Mesothelial cell of epicardium (in vitro differentiated cells): ENCODE results near the gene LDHA. TPM values are rescaled to one million over a fixed set of nuclear protein-coding genes. Genes with fewer than 3 reads are reported as not detected.

ENCODE experiments used
- DNase-seq, 2 experiments: peaks; one replicate each; pipeline ENCODE4 v3.0.0; 2021; ENCODE audit warnings: low spot score in 2 of 2; ENCODE audit not compliant: unreplicated experiment in 2 of 2
- H3K27ac Mint-ChIP-seq: 2 replicates; pipeline ENCODE4 v1.8.0; 2021; ENCODE audit warnings: mixed read lengths
- H3K27me3 Mint-ChIP-seq: 2 replicates; pipeline ENCODE4 v1.8.0; 2021; ENCODE audit warnings: low read depth, mixed read lengths
- H3K36me3 Mint-ChIP-seq: 2 replicates; pipeline ENCODE4 v1.8.0; 2021; ENCODE audit warnings: mixed read lengths
- H3K4me1 Mint-ChIP-seq: 2 replicates; pipeline ENCODE4 v1.8.0; 2021; ENCODE audit warnings: mixed read lengths
- H3K4me3 Mint-ChIP-seq: 2 replicates; pipeline ENCODE4 v1.8.0; 2021; ENCODE audit warnings: mild to moderate bottlenecking, moderate library complexity, mixed read lengths
- H3K9me3 Mint-ChIP-seq: 2 replicates; pipeline ENCODE4 v1.8.0; 2021; ENCODE audit warnings: mixed read lengths
- total RNA-seq: library from RNA; stranded (reverse); gene quantifications from 3 replicates; pipeline ENCODE4 v1.2.1, GENCODE V29; 2021
- TF ChIP-seq, protein P1 (sequence below): fragments of 200-600 bp; sonication (generic); IDR thresholded peaks from one replicate; pipeline ENCODE4 v1.5.0; 2021; ENCODE audit warnings: antibody characterized with exemption; ENCODE audit not compliant: unreplicated experiment

LDHA gene
- total RNA-seq, 1 donor from 2014 or later: 439 TPM

DNA sequence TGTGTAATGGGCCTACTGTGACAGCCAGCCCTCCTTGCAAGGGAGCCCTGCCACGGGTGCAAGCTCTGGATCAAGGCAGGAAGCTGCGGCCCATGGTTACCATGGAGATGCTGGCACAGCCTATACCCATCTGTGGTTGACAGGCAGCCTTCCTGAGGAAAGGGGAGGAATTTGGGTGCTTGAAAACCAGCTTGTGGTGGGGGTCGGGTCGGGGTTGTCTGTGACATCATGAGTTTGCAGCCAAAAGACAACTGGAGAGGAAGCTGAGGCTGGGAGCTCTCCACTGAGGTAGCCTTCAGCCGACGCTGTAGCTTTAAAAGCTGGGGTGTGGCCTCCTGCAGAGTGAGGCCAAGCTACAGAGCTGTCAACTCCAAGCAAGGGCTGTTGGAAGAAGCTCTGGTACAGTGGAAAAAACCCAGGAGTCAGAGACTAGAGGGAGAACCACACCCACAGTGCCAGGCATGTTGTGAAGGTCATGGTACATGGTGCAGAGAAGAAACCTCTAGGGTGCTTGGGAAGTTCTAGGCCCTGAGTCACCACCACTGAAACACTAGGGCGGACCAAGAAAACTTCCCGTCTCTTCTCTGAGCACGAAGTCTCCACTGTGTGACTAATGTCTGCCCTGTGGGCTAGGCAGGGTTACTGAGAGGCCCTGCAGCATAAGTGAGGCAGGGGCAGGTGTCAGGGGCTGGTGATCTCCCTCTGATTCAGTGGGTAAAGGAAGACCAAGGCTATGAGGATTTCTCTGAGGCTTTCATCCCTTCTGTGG, 10.8 kb upstream of the LDHA start:
- DNase-seq: no peak
- no peaks in the 10 kb centered on the region for H3K27me3 Mint-ChIP-seq
- no peak overlapping the region for H3K4me3 Mint-ChIP-seq
- H3K4me1 Mint-ChIP-seq: peaks cover 18% of the 10 kb centered on the region
- H3K27ac Mint-ChIP-seq: peak overlapping the region; percentile 96
- H3K36me3 Mint-ChIP-seq: no peaks in the 10 kb centered on the region
- TF ChIP-seq, protein P1, sequence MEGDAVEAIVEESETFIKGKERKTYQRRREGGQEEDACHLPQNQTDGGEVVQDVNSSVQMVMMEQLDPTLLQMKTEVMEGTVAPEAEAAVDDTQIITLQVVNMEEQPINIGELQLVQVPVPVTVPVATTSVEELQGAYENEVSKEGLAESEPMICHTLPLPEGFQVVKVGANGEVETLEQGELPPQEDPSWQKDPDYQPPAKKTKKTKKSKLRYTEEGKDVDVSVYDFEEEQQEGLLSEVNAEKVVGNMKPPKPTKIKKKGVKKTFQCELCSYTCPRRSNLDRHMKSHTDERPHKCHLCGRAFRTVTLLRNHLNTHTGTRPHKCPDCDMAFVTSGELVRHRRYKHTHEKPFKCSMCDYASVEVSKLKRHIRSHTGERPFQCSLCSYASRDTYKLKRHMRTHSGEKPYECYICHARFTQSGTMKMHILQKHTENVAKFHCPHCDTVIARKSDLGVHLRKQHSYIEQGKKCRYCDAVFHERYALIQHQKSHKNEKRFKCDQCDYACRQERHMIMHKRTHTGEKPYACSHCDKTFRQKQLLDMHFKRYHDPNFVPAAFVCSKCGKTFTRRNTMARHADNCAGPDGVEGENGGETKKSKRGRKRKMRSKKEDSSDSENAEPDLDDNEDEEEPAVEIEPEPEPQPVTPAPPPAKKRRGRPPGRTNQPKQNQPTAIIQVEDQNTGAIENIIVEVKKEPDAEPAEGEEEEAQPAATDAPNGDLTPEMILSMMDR: no peak
- H3K9me3 Mint-ChIP-seq: no peaks in the 10 kb centered on the region

DNA sequence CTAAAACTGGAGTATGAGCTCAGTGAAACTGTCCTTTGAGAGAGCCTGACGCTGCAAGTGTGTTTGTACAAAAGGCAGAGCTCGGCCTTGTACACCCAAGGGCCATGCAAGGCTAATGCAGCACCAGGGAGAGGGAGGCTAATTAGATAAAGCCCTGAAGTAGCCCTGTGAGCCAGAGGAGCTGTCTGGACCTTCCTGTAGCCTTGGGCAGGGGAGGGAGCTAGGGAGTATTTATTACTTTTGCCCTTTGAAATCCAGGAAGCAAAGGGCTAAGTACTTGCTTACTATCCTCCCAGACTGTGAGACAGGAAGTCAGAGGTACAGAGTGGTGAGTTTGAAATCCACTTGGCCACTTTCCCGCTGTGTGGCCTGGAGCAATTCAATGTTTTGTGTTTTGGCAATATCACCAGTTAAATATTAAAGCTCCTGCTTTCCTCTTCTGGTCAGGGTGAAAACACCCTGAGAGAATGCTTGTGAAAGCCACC, 10.2 kb upstream of the LDHA start:
- no peak overlapping the region for H3K4me3 Mint-ChIP-seq
- H3K9me3 Mint-ChIP-seq: no peaks in the 10 kb centered on the region
- H3K27me3 Mint-ChIP-seq: no peaks in the 10 kb centered on the region
- no peaks in the 10 kb centered on the region for H3K36me3 Mint-ChIP-seq
- TF ChIP-seq, protein P1: no peak
- peak overlapping the region; percentile 96 for H3K27ac Mint-ChIP-seq
- H3K4me1 Mint-ChIP-seq: peaks cover 18% of the 10 kb centered on the region
- DNase-seq: no peak

DNA sequence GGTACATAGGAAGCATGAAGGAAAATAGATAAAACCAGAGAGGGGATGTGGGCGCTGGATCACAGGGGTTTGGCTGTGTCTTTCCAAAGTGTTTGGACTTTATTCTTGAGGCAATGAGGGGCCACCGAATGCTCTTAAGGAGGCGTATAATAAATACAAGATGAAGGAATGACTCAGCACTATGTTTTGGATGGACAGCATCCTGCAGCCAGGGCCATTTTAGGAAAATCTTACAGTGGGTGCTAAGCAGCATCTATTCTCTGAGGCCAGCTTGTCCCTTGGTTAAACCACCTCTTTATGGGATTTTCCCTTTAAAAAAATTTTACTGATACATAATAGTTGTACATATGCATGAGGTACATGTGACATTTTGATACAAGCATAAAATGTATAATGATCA, 4.3 kb upstream of the LDHA start:
- TF ChIP-seq, protein P1: no peak
- no peaks in the 10 kb centered on the region for H3K27me3 Mint-ChIP-seq
- no peak overlapping the region for H3K27ac Mint-ChIP-seq
- H3K36me3 Mint-ChIP-seq: no peaks in the 10 kb centered on the region
- no peak for DNase-seq
- H3K9me3 Mint-ChIP-seq: no peaks in the 10 kb centered on the region
- H3K4me3 Mint-ChIP-seq: no peak overlapping the region
- H3K4me1 Mint-ChIP-seq: peaks cover 7% of the 10 kb centered on the region

DNA sequence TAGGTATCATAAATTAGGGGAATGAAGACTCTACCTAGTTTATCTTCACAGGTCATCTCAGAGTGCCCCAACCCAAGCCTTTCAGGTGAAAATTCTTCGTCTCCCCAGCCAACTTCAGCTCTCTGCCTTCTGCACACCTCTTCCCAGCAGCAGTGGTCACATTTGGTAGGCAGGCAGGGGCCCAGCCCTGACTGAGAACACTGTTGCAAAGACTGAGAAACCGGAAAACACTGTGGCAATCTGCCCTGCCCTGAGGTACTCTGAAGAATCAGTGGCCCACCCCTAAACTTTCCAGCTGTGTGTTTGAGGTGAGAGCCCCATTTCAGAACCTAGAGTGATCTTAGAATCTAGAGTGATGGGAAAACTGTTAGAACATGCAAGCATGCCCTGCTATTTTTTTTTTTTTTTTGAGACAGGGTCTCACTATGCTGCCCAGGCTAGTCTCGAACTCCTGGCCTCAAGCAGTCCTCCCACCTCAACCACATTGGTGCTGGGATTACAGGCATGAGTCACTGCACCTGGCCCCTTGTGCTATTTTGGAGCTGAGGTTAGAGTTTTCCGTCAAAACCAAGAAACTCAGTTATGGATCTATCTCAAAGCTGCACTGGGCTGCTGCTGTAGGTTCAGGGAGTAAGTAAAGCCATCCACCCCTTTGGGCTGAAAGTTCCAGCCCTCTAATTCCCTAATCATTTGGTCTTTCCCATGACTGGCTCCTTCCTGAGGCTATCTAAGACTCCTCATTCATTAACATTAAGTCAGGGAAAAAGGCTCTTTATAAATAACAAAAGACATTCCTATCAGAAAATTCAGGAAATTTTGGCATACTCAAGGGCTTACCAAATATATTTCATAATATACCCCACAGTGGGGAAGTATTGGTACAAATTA, 1.7 kb upstream of the LDHA start:
- peak overlapping the region; percentile 82 for H3K27ac Mint-ChIP-seq
- H3K4me3 Mint-ChIP-seq: peak overlapping the region; percentile 26
- TF ChIP-seq, protein P1: no peak
- H3K27me3 Mint-ChIP-seq: no peaks in the 10 kb centered on the region
- peaks cover 20% of the 10 kb centered on the region for H3K4me1 Mint-ChIP-seq
- peaks cover 1% of the 10 kb centered on the region for H3K36me3 Mint-ChIP-seq
- no peaks in the 10 kb centered on the region for H3K9me3 Mint-ChIP-seq
- DNase-seq: no peak

DNA sequence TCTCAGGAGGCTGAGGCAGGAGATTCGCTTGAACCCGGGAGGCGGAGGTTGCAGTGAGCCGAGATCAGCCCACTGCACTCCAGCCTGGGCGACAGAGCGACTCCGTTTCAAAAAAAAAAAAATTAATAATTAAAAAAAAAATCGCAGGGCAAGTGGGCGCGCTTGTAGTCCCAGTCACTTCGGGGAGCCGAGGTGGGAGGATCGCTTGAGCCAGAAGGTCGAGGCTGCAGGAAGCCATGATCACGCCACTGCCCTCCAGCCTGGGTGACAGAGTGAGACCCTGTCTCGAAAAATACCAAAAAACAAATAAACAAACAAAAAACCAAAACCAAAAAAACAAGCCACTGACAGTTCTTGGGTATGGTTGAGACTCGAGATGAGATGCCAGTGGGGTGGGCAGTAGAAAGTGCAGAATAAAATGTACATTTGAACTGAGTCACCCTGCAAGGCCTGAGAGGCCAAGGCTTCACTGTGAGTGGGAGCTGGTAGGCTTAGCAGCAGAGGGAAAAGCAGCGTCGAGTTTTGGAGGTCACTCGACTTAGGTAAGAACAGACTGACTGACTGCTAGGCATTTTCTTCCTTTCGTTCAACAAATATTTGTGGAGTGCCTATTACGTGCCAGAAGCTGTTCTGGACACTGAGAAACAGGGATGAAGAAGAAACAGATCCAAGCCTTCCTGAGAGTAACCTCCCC, 635 bp upstream of the LDHA start:
- no peak for DNase-seq
- H3K36me3 Mint-ChIP-seq: peaks cover 7% of the 10 kb centered on the region
- TF ChIP-seq, protein P1: no peak
- H3K27me3 Mint-ChIP-seq: no peaks in the 10 kb centered on the region
- H3K27ac Mint-ChIP-seq: peak overlapping the region; percentile 98
- peak overlapping the region; percentile 98 for H3K4me3 Mint-ChIP-seq
- H3K4me1 Mint-ChIP-seq: peaks cover 25% of the 10 kb centered on the region
- no peaks in the 10 kb centered on the region for H3K9me3 Mint-ChIP-seq
